ENCODE measurements around the gene ANKRD44.
"Not testable (repeated sequence)": the region's sequence is repeated elsewhere in the genome, so short reads cannot be mapped to it uniquely, and the experiment has no call there.

The ANKRD44 gene

DNA sequence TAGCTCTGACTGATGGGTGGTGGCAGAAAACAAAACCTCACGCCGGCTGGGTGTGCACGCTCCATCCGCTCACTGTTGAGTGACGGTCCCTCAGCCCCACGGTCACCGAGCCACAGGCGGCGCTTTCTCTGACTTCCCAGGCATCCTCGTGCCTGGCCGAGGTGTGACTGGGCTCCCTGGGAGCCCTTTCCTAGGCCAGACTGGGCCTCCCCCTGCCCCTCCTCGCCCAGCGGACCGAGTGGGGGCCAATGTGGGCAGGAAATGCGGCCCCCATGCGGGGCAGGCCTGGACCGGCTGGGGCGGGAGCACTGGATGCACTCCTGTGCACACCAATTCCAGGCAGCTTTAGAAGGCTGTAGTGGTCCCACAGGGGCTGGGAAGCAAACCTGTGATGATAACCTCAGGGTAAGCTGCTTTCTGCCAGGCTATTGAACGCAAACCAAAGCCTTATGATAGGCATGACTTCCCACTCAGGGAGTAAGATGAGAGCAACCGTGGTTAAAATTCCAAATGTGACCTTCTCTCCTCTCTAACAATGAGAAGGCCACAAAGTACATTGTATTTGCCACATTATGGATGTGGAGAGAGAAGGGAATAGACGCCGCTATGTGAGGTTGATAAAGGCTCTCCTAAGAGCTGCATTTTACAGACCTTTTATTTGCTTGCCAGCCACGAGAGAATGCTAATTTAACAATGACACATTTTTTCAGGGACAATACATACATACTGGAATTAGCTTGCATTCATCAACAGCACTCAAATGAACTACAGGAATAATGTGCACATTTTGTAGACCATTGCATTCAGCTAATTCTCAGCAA is 300.2 kb downstream of the ANKRD44 start:
- no peak for DNase-seq

DNA sequence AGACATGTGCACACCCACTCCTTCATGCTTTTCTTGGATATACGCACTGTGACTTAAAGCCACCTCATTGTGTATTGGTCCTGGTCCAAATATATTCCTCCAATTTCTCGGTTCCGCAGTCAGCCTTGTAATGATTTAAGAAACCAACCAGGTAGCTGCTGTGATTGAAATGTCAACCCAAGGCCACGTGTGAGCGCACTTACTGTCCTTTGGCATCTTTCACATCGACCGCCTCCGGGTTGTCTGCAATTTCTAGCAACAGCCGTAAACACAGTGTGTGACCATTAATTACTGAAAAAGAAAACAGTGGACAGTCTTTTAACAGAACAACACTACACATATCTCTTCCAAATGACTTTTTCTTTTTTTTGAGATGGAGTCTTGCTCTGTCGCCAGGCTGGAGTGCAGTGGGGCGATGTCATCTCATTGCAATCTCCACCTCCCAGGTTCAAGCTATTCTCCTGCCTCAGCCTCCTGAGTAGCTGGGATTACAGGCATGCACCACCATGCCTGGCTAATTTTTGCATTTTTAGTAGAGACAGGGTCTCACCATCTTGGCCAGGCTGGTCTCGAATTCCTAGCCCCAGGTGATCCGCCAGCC is 301.7 kb downstream of the ANKRD44 start:
- DNase-seq, result not testable (repeated sequence)

DNA sequence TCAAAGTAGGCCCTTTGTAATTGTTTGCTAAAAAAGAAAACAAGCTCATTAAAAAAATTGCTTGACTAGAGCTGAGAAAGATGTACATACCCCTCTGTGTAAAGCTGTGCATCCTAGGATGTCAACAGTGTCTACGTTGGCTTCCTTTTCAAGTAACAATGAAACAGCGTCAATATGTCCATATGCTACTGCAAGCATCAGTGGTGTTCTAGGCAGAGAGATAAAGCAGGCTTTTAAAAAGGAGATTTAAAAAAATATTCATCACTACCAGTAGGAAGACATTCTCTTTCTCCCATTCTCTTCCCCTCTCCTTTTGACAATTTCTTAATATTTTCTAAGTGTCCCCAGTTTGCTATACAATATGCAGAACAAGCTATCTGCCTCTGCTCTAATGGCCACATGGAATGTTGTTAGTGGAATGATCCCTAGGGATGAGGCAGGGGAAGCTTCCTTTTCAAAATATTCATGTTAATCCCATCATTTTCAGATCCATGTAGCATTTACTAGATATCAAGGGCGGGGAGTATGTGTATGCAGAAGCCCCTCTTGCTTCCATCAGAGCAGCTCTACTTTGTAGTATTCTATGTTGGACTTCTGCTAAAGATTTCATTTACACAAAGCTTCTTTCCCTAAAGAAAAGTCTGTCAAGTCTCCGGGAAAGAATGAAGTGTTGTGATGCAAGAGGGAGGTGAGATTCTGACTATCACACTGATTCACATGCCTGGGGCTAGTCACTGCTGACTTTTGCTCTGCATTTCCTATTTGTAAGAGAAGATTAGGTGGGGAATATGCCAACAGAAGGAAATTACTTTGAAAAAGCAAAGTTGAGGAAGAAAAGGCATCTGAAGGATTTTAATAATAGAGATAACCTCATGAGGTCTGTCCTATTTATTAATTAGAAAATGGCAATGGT is 302.6 kb downstream of the ANKRD44 start:
- no peak for DNase-seq

DNA sequence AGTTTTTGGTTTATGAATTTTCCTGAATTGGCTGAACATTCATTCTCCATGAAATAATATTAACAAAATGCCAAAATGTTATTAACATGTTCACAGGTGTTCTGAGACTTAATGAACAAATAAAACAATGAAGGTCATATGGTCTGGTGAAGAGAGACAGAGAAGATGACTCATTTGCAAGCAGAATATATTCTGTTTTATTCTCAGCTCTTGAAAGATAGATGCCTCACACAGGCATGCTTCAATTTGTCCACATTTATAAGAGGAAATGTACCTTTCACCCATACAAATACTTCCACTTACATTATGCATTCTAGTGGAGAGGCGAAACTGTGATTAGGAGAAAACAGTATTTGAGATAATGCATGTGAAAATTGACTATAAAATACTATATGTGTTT is 308.7 kb downstream of the ANKRD44 start:
- DNase-seq, result no peak

DNA sequence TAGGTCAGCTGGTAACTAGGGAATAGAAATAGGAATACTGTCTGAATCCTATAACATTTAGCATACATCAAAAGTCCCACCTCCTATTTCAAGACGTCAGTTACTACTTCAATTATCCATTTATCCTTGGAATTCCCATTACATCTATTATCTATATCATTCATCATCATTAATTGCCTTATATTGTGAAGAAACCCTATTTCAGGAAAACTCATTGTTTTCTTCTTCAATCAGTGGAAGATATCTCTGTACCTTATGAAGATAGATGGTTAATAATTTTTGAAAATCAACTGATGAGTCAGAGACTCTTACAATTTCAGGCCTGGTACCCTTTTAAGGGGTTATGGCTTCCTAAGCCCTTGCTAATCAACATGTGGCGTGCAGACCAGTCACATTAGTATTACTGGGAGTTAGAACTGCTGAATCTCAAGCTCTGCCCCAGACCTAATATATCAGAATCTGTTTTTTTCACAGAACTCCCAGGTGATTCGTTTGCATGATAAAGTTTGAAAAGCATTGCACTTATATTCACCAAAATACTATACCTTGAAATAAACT is 314.7 kb downstream of the ANKRD44 start:
- DNase-seq, result no peak

DNA sequence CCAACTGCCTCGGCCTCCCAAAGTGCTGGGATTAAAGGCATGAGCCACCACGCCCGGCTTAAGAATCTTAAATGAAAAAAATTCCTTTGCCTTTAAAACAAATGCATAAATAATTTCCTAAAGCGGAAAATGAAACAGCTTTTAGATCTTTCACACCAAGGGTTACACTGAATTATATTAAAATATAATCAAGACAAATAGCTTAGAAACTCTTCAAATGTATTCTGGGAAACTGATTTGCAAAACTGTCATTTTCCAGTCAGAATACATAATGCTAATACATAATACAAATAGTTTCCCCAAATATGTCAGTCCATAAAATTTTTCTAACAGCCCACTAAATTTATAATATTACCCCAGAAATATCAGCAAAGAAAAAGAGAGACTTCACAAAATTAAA is 315.8 kb downstream of the ANKRD44 start:
- no peak for DNase-seq

DNA sequence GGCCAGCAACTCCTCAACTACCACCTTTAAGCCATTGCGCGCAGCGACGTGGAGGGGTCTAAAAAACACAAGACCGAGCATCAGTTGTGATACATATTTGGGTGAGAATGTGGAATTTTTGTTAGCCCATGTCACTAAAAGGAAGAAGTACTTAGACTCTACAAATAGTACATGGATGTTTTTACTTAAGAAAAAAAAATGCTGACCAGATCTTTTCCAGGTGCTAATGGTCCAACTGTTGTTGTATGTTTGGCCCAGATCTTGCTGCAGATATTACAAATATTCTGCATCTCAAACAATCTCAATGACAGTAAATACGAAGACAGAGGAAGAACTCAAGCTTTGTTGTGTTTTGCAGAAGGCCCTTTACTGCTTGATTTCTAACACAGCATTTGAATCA is 317.0 kb downstream of the ANKRD44 start:
- no peak for DNase-seq

DNA sequence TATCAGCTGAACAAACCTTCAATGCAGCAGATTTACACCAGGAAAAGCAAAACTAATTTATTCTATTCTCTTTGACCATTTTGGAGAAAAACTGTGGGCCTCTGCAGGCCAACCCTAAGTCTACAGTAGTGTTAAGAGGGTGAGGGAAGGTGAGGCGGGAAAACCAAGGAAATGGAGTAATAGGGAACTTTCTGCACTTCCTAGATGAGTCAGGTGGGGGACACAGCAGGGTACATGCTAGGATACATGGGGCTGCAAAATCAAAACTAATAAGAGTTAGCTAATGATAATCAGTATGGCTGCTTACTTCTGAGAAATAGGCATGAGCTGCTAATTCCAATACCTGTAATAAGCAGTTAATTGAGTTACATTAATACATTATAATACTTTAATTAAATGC is 318.1 kb downstream of the ANKRD44 start:
- no peak for DNase-seq

DNA sequence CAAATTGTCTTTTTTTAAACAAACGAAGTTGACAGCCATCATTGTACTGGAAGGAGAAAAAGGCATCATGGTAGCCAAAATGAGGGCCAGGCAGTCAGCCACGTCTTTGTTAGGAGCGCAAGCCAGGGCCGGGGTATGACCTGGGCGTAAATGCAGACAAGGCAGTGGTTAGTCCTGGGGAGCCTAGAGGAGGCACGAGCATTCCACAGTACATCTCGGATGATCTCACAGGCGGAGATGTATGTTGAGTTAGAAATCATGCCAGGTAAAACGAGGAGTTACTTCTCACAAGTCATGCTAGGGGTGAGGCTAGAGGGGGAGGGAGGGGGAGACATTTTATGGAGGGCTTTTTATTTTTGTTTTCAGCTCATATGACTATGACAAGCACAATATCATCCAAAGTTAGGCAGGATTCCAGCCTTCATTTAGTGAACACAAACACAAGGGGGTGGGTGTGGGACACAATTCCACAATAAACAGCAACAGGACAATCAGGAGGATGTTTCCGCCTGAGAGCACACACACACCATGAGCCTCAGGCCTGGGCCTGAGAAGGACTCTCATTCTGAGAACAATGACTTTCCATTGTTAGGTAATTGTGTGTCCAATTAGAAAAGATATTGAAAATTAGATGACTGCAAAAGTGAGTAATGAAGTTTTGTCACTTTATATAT is 319.7 kb downstream of the ANKRD44 start:
- no peak for DNase-seq

DNA sequence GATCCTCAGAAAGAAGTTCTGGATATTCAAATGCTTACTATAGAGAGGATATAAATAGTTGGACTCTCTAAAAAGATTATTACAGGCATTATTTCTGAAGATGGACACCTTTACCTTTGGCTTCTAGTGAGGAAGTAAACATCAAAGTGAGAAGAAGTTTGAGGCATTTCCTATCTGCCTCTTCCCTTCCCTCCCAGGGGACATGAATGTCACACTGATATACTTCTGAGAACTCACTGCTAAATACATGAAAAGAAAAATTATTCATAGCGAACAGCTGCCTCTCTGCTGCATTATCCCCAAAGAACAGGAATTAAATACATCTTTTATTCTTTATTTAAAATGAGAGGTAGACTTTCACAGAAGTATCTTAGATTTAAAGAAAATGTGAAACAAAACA is 320.5 kb downstream of the ANKRD44 start:
- no peak for DNase-seq

DNA sequence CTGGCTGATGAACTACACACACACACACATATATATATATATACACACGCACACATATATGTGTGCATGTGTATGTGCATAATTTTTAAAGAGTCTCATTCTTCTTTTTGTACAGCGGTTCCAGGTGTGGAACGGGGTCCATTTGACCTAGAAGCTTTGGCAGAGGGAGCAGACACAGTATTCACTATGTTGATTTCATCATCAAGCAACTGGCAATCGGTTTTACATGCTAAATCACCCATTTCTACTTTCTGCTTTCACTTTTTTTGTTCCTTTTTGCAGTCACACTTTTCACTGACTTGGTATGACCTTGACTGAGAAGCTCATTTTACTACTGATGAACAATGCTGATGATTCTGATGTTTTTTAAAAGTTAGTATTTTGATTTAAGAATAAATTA is 321.1 kb downstream of the ANKRD44 start:
- DNase-seq, result no peak

DNA sequence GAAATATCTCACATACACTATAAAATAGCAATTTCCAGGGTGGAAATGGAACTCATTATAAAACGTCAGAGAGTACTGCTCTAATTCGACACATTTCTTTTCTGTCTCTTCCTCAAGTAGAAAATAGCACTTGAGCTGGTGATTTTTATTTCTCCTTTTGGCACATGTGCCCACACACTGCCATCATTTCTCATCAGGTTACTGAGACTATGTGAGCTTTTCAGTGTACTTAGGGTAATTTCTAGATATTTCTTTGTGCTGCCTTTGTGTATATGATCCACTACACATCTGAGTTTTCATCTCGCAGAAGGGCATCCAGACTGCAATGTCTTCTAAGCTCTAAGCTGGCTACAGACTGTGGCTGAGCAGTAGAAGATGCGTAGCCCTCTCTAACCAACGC is 321.9 kb downstream of the ANKRD44 start:
- DNase-seq, result no peak

DNA sequence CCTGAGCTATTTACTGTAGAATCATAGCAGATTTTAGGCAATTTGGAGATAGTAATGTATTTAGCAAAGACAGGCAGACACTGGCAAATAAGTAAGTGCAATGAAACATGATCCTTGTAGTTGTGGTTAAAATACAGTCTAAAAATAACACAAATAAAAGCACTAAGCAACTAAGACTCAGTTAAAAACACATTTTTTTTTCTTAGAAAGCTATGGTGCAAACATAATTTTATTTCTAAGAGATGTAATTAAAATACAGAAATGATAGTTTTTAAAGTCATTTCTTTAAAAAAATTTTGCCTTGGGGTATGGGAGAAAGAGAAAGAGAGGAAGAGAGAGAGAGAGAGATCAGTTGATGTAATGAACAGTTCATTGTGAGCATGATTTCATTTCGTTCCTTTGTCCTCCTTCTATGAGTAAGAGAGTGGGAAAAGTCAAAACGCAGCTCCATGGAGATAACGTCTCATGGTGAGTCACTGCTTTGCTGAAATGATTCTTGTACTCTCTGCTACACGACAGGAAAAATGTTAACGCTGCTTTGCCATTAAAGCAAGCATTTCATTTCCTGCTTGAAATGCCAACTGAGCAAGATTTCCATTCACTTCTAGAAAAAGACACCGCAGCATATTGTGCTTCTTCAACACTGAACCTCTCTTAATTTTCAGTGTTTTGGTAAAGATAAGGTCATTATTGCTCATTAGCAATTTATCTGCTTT is 322.8 kb downstream of the ANKRD44 start:
- peak in 1 of 2 donors; percentile 68 for DNase-seq

DNA sequence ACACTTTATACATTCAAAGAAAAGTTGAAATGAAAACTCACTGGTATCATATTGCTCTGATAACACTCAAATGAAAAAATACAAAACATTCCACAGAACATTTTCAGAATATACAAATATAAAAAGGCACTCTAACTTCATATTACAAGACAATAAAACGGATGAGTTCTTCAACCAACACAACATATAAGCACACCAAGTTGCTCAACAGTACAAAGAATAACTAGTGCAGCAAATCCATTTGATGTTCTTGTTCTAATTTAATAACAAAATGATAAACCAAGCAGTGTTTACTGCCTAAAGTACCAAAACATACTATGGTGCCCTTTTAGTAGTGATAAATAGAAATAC is 323.3 kb downstream of the ANKRD44 start:
- no peak for DNase-seq

DNA sequence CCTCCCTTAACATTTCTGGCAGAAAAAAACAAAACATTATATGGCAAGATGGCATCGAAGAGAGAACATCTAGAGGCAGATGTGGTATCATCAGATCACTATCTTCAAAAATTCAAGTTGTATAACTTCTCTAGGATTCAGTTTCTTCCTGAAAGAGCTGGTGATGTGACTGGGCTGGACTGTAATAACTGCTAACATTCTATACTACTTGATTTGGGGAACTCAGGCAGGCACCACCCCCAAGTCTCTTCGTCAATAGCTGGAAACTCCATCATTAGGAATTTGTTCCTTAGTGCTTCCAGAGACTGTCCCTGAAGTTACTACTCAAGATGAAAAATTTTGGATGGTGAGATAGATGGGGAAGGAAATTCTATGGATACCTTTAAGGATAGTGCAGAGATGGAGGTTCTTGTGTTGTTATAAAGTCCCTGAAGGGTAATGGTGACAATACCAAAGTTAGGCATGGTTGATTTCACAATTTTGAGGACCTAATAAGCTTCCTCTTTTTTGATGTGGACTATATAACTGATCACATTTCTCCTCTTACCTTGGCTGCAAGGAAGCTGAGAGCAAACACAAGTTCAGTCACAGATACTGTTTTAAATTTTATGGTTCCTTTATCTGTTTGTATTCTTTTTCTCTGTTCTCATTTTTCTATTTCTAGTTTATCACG is 324.9 kb downstream of the ANKRD44 start:
- DNase-seq, result no peak

DNA sequence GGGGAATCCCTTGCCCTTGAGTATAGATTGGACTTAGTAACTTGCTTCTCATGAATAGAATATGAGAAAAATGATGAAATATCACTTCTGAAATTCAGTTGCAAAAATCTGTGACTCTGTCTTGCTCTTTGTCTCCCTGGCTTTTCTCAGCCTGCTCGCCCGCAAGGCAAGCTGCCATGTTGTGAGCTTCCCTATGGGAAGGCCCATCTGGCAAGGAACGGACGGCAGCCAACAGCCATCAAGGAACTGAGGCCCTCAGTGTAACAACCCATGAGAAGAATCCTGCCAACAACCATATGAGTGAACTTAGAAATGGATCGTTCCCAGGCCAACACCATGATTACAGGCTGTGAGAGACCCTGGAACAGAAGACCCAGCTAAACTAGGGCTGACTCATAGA is 325.7 kb downstream of the ANKRD44 start:
- no peak for DNase-seq

DNA sequence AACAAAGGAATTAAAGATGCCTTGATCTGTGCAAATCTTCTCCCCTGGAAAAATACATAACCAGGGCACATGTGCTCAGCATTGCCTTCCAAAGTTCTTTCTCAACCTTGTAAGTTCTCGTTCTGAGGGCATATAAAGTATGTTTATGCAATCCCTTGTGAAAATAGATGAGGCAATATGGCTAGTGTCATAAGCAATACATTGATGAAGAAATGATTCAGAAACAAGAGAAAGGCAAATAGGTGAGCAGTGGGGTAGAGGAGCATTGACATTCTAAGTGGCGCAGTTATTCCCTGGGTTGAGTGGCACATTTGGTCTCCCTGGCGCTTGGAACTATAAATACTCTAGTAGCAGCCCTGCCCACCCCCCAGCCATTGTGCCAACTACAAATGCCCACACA is 326.6 kb downstream of the ANKRD44 start:
- DNase-seq, result no peak

DNA sequence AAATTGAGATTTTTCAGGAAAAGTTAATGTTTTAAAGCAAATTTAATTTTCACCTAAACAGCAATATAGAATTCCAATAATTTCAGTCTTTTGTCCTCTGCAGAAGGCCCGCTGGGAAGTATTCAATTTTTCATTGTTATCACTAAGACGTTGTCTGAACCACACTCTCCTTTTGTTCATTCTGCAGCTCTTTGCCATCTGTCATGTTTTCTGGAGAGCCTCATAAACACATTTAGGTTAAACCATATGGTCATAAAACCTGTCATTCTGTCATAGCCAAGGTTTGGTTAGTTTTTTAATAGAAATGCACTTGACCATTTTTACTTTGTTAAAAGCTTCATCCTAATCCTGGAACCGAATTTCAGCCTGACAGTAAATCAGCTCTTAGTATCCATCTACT is 330.1 kb downstream of the ANKRD44 start:
- DNase-seq, result no peak

DNA sequence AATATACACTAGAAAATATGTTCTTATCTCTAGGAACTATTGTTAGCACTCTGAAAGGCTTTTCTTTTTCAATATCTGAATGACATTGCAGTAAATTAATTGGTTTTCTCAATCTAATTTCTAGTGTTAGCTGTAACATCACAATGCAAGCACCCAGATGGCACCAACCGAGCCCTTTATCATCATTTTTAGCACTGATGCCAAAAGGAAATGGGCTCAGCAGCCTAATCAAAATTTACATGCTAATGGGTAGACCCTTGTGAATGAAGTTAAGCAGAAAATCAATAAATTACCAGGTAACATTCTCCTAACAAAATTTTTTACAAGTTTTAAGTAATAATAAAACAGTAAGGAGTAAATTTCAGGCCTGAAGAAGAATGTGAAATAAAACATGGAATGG is 330.6 kb downstream of the ANKRD44 start:
- DNase-seq, result no peak

DNA sequence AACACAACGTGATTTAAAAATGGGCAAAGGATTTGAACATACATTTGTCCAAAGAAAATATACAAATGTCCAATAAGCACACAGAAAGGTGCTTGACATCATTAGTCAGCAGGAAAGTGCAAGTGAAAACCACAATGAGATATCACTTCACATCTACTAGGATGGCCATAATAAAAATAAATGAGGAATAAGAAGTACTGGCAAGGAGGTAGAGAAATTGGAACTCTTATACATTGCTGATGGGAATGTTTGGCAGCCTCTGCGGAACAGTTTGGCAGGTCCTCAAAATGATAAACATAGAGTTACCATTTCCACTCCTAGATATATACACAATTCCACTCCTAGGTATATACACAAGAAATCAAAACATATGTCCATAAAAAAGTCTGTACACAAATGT is 333.1 kb downstream of the ANKRD44 start:
- no peak for DNase-seq

DNA sequence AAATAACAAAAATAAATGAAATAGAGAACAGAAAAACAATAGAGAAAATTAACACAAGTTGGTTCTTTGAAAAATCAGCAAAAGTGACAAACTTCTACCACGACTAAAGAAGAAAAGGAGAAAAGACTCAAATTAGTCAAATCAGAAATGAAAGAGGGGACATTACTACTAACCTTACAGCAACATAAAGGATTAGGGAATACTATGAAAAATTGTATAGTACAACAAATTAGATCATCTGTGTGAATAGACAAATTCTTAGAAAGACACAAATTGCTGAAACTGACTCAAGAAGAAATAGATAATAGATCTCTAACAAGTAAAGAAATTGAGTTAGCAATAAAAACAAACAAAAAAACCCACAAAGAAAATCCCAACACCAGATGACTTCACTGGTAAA is 335.6 kb downstream of the ANKRD44 start:
- DNase-seq, result no peak

Measured in hippocampal formation (tissue), 2 donors.